Endothelial cell of umbilical vein (primary cell): ENCODE measurements around the gene LAPTM4A. TPM values are rescaled to one million over a fixed set of nuclear protein-coding genes. Genes with fewer than 3 reads are reported as not detected.

Experiments used
- BruUV-seq: library from RNA; stranded (reverse); fragments of 400-500 nt; replicated peaks from 2 replicates; lab custom pipeline; 2021; lab: Mats Ljungman, UMichigan
- CTCF ChIA-PET: fragments of 300-600, 350-600 bp; sonication (Branson Sonifier 250); formaldehyde crosslinking; loops from one replicate; lab custom pipeline; 2021; ENCODE audit warnings: antibody characterized with exemption, inconsistent platforms; lab: Charles Lee
- POLR2A ChIA-PET: fragments of 300-600, 350-600 bp; sonication (Branson Sonifier 250); formaldehyde crosslinking; loops from one replicate; lab custom pipeline; 2021; ENCODE audit warnings: antibody characterized with exemption, inconsistent platforms; lab: Charles Lee
- DNase-seq: peaks from one replicate; pipeline ENCODE4 v3.0.0-alpha.2; 2011; ENCODE audit warnings: low read depth, low spot score
- FAIRE-seq: peaks from 2 replicates; lab custom pipeline; 2011; peaks lifted over from hg19 to GRCh38; lab: Jason Lieb, UNC
- H2AFZ ChIP-seq: 2 replicates; pipeline ENCODE4 v1.6.0; 2012; ENCODE audit warnings: low read depth, low read length, control low read depth, inconsistent platforms
- H3K27ac ChIP-seq: 2 replicates; pipeline ENCODE4 v1.5.1; 2011; ENCODE audit warnings: low read depth, mild to moderate bottlenecking, control low read depth, low read length, moderate library complexity; ENCODE audit not compliant: insufficient read depth
- H3K27me3 ChIP-seq, 2 experiments: 2 replicates each; pipeline versions ENCODE4 v1.6.0 to v1.6.1; 2011; ENCODE audit warnings: low read length in 2 of 2, mixed read lengths in 1 of 2; ENCODE audit not compliant: control insufficient read depth in 2 of 2, insufficient read depth in 2 of 2
- H3K36me3 ChIP-seq, 2 experiments: 2 replicates in 1 of 2; 3 replicates in 1 of 2; pipeline ENCODE4 v1.5.1; 2011; ENCODE audit warnings: low read length in 2 of 2, mild to moderate bottlenecking in 1 of 2, moderate library complexity in 1 of 2; ENCODE audit not compliant: control insufficient read depth in 2 of 2, insufficient read depth in 2 of 2; ENCODE audit errors: extremely low read depth in 1 of 2
- H3K4me1 ChIP-seq: 3 replicates; pipeline ENCODE4 v1.5.1; 2011; ENCODE audit warnings: mild to moderate bottlenecking, low read length; ENCODE audit not compliant: control insufficient read depth, insufficient read depth; ENCODE audit errors: extremely low read depth
- H3K4me2 ChIP-seq: 2 replicates; pipeline ENCODE4 v1.6.1; 2011; ENCODE audit warnings: low read length, control low read depth, mixed read lengths; ENCODE audit not compliant: insufficient read depth
- H3K4me3 ChIP-seq, 3 experiments: fragments of 200-600 bp in 1 of 3; sonication (generic), shearing (Covaris generic) in 1 of 3; replicated peaks in 1 of 3; 2 replicates each; pipeline ENCODE4 v1.5.1; 2011 to 2016; ENCODE audit warnings: control low read depth in 3 of 3, low read length in 3 of 3, mild to moderate bottlenecking in 2 of 3, inconsistent platforms in 1 of 3, low read depth in 1 of 3, moderate library complexity in 1 of 3; ENCODE audit not compliant: insufficient read depth in 1 of 3
- H3K79me2 ChIP-seq: 2 replicates; pipeline ENCODE4 v1.6.0; 2012; ENCODE audit warnings: low read length, inconsistent platforms; ENCODE audit not compliant: control insufficient read depth, insufficient read depth
- H3K9ac ChIP-seq: replicated peaks from 2 replicates; pipeline ENCODE3; 2011; ENCODE audit warnings: low read length, control low read depth; ENCODE audit not compliant: insufficient read depth; ENCODE audit errors: extremely low read depth
- H3K9me1 ChIP-seq: replicated peaks from 3 replicates; pipeline ENCODE4 v1.6.0; 2011; ENCODE audit warnings: mild to moderate bottlenecking, low read length; ENCODE audit not compliant: control insufficient read depth, insufficient read depth; ENCODE audit errors: extremely low read depth
- H3K9me3 ChIP-seq: replicated peaks from 2 replicates; pipeline ENCODE4 v1.5.1; 2012; ENCODE audit warnings: low read length, inconsistent platforms; ENCODE audit not compliant: control insufficient read depth, insufficient read depth
- H4K20me1 ChIP-seq: replicated peaks from 2 replicates; pipeline ENCODE3; 2011; ENCODE audit warnings: mild to moderate bottlenecking, low read length; ENCODE audit not compliant: control insufficient read depth, insufficient read depth; ENCODE audit errors: extremely low read depth
- CTCF ChIP-seq, 2 donors: IDR thresholded peaks; 1 replicate in 1 of 2; 2 replicates in 1 of 2; pipeline ENCODE4 v1.5.1; 2011; ENCODE audit warnings: low read length in 2 of 2, mild to moderate bottlenecking in 2 of 2, moderate library complexity in 2 of 2, control low read depth in 1 of 2, inconsistent platforms in 1 of 2, low read depth in 1 of 2; ENCODE audit not compliant: insufficient read depth in 1 of 2; ENCODE audit errors: extremely low read depth in 1 of 2
- EZH2 ChIP-seq: IDR thresholded peaks from 2 replicates; pipeline ENCODE4 v1.6.1; 2012; ENCODE audit warnings: borderline replicate concordance, low read depth, mild to moderate bottlenecking, moderate library complexity, low read length, inconsistent platforms; ENCODE audit not compliant: severe bottlenecking
- FOS ChIP-seq: IDR thresholded peaks from 2 replicates; pipeline ENCODE4 v1.6.1; 2011; ENCODE audit warnings: mild to moderate bottlenecking, low read length, moderate library complexity, borderline replicate concordance; ENCODE audit not compliant: insufficient read depth
- GATA2 ChIP-seq: IDR thresholded peaks from 2 replicates; pipeline ENCODE4 v1.7.0; 2011; ENCODE audit warnings: low read depth, mild to moderate bottlenecking, moderate library complexity, mixed read lengths, low read length; ENCODE audit not compliant: insufficient read length, insufficient read depth
- JUN ChIP-seq: IDR thresholded peaks from 2 replicates; pipeline ENCODE4 v1.6.1; 2011; ENCODE audit warnings: borderline replicate concordance, low read depth; ENCODE audit not compliant: insufficient read length, insufficient read depth
- MAX ChIP-seq: IDR thresholded peaks from 2 replicates; pipeline ENCODE4 v1.6.1; 2011; ENCODE audit not compliant: insufficient read depth, insufficient read length
- MYC ChIP-seq: IDR thresholded peaks from one replicate; pipeline ENCODE4 v1.6.1; 2011; ENCODE audit warnings: mild to moderate bottlenecking, low read depth, low read length
- POLR2A ChIP-seq: IDR thresholded peaks from 2 replicates; pipeline ENCODE4 v1.6.1; 2012; ENCODE audit warnings: low read depth, mild to moderate bottlenecking, control low read depth, low read length
- POLR2AphosphoS5 ChIP-seq: IDR thresholded peaks from 2 replicates; pipeline ENCODE4 v1.6.1; 2012; ENCODE audit warnings: low read depth, mild to moderate bottlenecking, control low read depth, low read length, moderate library complexity; ENCODE audit not compliant: insufficient read depth
- dilution Hi-C: fragments of 300-500 bp; cut with MboI; formaldehyde crosslinking; loops from one replicate; pipeline ENCODE4 v1.15.0; 2019; ENCODE audit warnings: low sequenced_read_pairs; ENCODE audit not compliant: extremely low pct_ligation_motif_present
- intact Hi-C: fragments of 100-400 bp; cut with micrococcal nuclease; formaldehyde crosslinking; loops from one replicate; pipeline ENCODE4 v1.10.0; 2022
- polyA plus RNA-seq, 4 experiments: library from polyadenylated mRNA; depleted of rRNA in 3 of 4; stranded (reverse) in 3 of 4; unstranded in 1 of 4; fragments of >200 nt; gene quantifications; 2 replicates each; pipeline versions ENCODE4 v1.2.1 to v1.2.3, GENCODE V29; 2011 to 2012; ENCODE audit warnings: missing spikeins in 1 of 4
- total RNA-seq: library from RNA; stranded (reverse); gene quantifications from 2 replicates; pipeline ENCODE4 v1.2.3, GENCODE V29; 2021

The LAPTM4A gene
- total and polyA plus RNA-seq, 2 donors (not counting 3 experiments of a cell fraction or from before 2014, with no cell fraction given) = 155 to 427 TPM

- Histone ChIP-seq H3K79me2 (no peaks in the 10 kb centered on the region), H3K27me3 (peaks cover 3 to 4% of the 10 kb centered on the region in 2 experiments), H4K20me1 (no peaks in the 10 kb centered on the region), H3K4me1 (no peaks in the 10 kb centered on the region), H3K27ac (no peak overlapping the region), H3K9ac (no peak overlapping the region), H3K4me3 (no peak overlapping the region), H3K36me3 (no peaks in the 10 kb centered on the region), H3K9me3 (no peaks in the 10 kb centered on the region), H3K9me1 (no peaks in the 10 kb centered on the region), H2AFZ (no peak overlapping the region), H3K4me2 (no peak overlapping the region)
- no TSS peak for BruUV-seq
- TF ChIP-seq GATA2 (no peak), JUN (no peak), POLR2A (no peak), MYC (no peak), FOS (no peak)
- ChIA-PET POLR2A (no interaction called here), CTCF (interaction anchor here (1.0 to 1.6 kb wide), 2 partner anchors 24 to 54 kb away, joined by 4 to 6 read pairs; no protein-coding TSS in a partner anchor)
- intact Hi-C loops = no loop called here
- dilution Hi-C loops = no loop called here
- no peak for DNase-seq
- no peak for FAIRE-seq
Measured at GRCh38 chr2:20069756-20070155, 18.3 kb upstream of the LAPTM4A start.

GRCh38 chr2:20067992-20068584 lies 16.7 kb upstream of the LAPTM4A start:
- FAIRE-seq (no peak), DNase-seq (peak; percentile 28)
- Histone ChIP-seq H3K27ac (no peak overlapping the region), H3K4me3 (no peak overlapping the region), H3K79me2 (no peaks in the 10 kb centered on the region), H3K9me1 (no peaks in the 10 kb centered on the region), H4K20me1 (no peaks in the 10 kb centered on the region), H2AFZ (no peak overlapping the region), H3K4me1 (no peaks in the 10 kb centered on the region), H3K4me2 (no peak overlapping the region), H3K9ac (no peak overlapping the region), H3K36me3 (no peaks in the 10 kb centered on the region), H3K27me3 (peaks cover 0 to 2% of the 10 kb centered on the region in 2 experiments), H3K9me3 (no peaks in the 10 kb centered on the region)
- intact Hi-C loops = no loop called here
- POLR2A ChIA-PET = interaction anchor here (0.6 kb wide), 1 partner anchor 1147 kb away, joined by 3 read pairs; no protein-coding TSS in a partner anchor
- dilution Hi-C loops = no loop called here
- no TSS peak for BruUV-seq
- TF ChIP-seq CTCF (IDR thresholded peaks at IDR 0.05; ENCODE audit: extremely low read depth in 1 of 2, insufficient read depth in 1 of 2, low read depth in 1 of 2, low read length in 2 of 2) (no peak), FOS (no peak), MYC (no peak), MAX (no peak), GATA2 (no peak), POLR2AphosphoS5 (no peak), EZH2 (no peak), JUN (no peak), POLR2A (no peak)
- CTCF ChIA-PET = interaction anchor here (1.6 kb wide), 1 partner anchor 53 kb away, joined by 6 read pairs; no protein-coding TSS in a partner anchor
